ENCODE results near the gene SLC1A2.

Gene SLC1A2

DNA sequence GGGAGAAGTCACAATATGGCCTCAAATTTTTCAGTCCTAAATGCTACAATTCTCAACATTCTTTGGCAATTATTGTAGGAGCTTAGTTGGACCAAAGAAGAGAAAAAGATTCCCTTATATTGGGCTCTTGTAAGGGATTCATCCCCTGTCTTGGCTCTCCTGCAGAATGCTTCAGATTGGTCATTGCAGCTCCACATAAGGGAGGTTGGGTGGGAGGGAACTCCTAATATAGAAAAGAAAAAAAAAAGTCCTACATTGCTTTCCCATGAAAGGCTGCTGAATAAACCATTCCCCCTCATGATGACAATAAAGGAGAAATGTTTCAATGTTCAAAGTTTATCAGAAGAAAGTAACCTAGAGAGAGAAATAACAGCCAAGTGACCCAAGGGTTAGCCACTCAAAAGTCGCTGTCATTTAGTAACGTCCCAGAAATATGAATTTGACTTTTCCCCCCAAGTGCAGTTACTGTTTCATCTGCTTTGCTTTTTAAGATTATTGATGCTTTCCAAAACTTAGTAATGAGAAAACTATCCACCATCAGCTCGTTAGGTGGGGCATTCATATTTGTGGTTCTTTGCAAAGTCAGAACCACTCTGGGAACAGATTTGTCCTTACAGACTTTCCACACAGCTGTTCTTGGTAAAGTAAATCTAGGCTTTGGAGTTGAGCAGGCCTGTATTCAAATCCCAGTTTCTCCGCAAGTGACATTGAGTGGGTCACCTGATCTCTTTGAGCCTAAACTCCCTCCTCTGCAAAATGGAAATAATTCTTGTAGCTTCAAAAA lies 5.0 kb upstream of the SLC1A2 start:
- no peak overlapping the region for H3K4me3 ChIP-seq (ENCODE audit: low read length)
- DNase-seq (ENCODE audit: low read depth): no peak
- TF ChIP-seq, protein P1, sequence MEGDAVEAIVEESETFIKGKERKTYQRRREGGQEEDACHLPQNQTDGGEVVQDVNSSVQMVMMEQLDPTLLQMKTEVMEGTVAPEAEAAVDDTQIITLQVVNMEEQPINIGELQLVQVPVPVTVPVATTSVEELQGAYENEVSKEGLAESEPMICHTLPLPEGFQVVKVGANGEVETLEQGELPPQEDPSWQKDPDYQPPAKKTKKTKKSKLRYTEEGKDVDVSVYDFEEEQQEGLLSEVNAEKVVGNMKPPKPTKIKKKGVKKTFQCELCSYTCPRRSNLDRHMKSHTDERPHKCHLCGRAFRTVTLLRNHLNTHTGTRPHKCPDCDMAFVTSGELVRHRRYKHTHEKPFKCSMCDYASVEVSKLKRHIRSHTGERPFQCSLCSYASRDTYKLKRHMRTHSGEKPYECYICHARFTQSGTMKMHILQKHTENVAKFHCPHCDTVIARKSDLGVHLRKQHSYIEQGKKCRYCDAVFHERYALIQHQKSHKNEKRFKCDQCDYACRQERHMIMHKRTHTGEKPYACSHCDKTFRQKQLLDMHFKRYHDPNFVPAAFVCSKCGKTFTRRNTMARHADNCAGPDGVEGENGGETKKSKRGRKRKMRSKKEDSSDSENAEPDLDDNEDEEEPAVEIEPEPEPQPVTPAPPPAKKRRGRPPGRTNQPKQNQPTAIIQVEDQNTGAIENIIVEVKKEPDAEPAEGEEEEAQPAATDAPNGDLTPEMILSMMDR (conservative IDR thresholded peaks at IDR 0.05; ENCODE audit: low read depth, low read length): no peak

DNA sequence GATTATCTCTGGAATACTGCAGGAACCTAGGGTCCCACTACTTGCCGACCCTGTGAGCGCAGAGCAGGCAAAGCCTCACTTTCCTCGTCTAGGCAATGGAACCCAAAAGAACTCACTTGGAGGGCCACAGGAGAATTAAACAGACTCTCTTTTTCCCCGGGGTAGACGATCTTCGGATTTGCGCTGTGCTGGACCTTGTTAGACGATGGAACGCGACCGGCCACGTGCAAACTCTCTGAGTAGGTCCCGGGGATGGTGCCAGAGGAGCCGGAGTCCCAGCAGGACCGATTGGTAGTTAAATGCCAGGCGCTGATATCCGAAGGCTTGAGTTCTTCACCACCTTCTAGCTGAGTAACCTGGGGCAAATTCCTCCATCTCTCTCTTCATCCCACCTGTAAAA lies 1.0 kb upstream of the SLC1A2 start:
- TF ChIP-seq, protein P1 (conservative IDR thresholded peaks at IDR 0.05; ENCODE audit: low read depth, low read length): no peak
- H3K4me3 ChIP-seq (ENCODE audit: low read length): peak overlapping the region; percentile 3
- DNase-seq (ENCODE audit: low read depth): no peak

DNA sequence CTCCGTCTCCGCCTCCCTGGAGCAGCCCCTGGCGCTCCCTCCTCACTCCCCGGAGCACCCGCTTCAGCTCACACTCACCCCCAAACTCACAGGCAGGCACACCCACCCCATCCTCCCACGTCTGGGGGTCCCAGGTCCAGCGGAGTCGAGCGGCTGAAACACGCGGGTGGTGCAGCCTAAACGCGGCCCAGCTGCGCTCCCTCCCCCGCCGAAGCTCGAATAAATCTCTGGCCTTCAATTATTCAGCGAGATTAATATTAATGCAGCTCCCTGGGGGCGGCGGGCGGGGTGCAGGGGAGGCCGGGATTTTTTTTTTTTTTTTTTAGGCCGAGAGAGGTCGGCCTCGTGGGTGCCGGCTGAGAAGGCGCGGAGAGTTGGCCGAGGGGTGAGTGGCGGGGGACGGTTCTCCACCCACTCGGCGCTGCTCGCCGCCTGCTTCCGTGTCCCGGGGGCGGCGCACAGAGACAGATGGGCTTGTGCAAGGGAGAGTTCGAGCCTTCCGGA lies 524 bp upstream of the SLC1A2 start:
- H3K4me3 ChIP-seq (ENCODE audit: low read length): peak overlapping the region; percentile 40
- TF ChIP-seq, protein P1 (conservative IDR thresholded peaks at IDR 0.05; ENCODE audit: low read depth, low read length): no peak
- no peak for DNase-seq (ENCODE audit: low read depth)

DNA sequence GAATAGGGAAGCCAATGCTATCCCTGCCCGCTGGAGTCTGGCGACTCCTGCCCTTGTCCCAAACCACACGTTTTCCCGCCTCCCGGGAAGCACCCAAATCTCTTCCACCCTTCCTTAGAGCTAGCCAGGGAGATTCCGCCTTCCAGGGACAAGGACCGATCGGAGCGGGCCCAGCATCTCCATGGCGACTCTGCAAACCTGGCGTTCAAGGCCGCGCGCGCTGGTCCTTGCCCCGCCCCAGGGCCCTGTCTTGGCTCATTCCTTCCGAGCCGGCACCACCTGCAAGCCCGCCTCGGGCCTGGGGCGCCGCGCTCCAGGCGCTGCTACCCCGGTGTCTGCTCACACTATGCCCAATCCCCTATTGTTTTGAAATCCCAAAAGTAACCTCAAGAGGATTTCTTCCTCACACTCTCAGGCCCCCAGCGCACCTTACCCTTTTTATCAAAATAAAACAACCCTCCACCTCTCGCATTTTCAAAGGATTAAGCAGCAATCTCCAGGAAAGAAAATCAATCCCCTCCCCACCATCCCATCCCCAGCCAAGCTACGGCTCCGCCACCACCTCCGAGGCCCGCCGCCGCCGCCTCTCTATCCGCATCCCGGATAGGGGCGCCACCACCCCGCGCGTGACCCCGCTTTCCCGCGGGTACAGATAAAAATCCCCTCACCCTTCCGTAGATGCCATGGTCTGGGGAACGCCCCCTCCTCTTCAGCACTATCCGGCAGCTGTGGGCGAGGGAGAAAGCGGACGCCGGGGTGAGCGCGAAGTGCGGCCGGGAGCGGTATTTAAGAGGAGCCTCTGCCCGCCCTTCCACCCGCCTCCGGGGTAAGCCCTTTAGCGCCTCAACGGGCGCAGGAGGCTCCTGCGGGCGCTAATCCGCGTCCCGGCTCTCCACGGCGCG lies 825 bp downstream of the SLC1A2 start:
- H3K4me3 ChIP-seq (ENCODE audit: low read length): peak overlapping the region; percentile 40
- no peak for DNase-seq (ENCODE audit: low read depth)
- TF ChIP-seq, protein P1 (conservative IDR thresholded peaks at IDR 0.05; ENCODE audit: low read depth, low read length): no peak

DNA sequence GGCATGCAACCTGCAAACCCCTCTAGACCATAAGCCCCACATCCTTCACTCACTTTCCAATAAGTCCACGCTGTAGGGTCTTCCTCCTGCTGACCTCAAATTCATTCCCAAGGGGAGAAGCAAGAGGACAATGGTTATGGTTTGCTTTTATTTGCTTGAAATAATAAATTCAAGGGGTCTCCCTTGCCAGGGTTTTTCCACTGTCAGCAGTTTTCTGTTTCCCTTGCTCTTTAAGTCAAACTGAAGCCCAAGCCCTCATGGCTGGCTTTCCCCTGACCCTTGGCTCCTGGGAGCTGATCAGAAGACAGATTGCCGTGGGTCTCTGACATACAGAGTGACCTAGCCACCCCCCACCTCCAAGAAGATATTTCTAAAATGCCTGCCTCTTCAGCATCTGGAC lies 3.9 kb downstream of the SLC1A2 start:
- TF ChIP-seq, protein P1 (conservative IDR thresholded peaks at IDR 0.05; ENCODE audit: low read depth, low read length): no peak
- no peak for DNase-seq (ENCODE audit: low read depth)
- H3K4me3 ChIP-seq (ENCODE audit: low read length): no peak overlapping the region

DNA sequence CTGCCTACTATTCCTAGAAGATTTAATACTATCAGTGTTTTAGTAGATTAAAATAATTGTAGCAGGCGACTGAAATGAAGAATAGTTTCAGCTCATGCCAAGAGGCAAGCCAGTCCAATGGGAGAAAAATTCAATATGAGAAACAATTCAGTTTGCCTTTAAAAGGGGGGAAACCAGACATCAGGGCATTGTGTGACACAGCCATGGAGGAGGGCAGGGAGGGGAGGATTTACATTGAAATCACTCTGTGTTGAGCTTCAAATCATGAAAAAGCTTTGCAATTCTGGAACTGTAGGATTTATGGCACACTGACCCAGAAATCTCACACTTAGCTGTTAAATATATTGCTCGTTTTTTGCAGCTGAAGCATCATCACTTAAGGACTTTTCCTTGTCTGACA lies 4.6 kb downstream of the SLC1A2 start:
- no peak for DNase-seq (ENCODE audit: low read depth)
- TF ChIP-seq, protein P1 (conservative IDR thresholded peaks at IDR 0.05; ENCODE audit: low read depth, low read length): no peak
- no peak overlapping the region for H3K4me3 ChIP-seq (ENCODE audit: low read length)
